Activated CD8-positive, alpha-beta memory T cell treated with anti-CD3 and anti-CD28 coated beads for 48 hours (primary cell): ENCODE data around the gene PEPD.

Experiments used
- DNase-seq, 3 experiments: peaks; one replicate each; pipeline ENCODE4 v3.0.0-alpha.2; 2020; ENCODE audit warnings: low read depth in 2 of 3, low spot score in 2 of 3

Gene PEPD

DNA sequence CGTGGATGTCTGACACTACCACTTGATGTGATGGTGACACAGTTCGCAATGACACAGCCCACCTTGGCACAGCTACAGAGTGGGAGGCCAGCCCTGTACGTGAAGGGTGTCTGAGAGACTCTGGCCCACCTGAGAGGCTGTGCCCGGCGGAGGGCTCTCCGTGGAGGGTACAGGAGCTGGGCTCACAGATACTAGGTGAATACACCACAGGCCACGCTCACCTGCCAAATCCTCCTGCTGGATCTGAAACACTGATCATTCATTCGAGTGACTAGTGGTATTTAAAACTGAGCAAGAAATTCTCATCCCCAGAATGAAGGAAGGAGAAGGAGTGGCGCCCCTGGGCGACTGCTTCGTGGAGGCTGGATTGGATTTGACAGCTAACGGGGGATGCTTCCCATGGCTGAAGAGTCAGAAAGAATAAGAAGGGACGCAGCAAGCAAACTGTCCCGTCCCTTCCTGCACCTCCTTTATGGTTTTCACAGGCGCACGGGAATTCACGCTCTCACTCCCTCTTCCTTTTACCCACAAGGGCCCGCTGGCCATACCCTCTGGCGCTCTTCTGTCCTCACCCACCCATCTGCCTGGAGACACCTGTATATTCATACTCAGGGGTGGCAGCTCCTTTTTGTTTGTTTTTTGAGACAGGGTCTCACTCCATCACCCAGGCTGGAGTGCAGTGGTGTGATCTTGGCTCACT lies 123.1 kb downstream of the PEPD start:
- DNase-seq, result no peak

DNA sequence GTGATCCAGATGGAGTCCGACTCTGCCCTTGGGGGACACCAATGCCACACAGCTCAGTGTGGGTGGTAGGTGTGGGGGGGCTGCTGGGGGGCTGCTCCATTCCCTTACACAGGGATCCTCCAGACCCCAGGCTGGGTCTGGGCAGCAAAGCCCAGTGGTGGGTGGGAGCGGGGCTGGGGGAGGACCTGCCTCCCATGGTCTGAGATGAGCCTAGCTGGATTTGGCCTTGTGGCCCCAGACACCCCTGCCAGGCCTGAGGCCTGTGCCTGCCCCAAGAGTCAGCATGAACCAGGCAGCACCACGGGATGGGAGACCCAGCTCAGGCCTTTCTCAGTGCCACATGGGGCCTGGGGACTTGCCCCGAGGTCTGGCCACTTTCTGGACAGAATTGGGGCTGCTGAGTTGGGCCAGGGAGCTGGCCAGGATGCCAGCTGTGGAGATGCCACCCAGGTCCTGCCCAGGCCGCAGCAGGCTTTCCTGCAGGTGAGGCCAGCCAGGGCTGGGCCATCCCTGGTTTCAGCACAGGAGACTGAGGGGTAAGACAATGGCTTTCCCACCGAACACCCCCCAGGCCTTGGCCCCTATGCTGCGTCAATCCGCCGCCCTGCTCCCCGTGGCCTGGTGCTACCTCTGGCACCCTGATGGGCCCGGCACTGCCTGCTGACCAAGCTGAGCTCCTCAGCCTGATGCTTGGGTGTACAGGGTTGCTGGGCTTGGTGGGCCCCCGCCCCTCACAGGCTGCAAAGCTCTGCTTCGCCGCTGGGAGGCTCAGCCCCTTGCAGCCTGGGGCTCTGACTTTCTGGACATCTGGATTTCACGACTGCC lies 123.8 kb downstream of the PEPD start:
- DNase-seq, result no peak

DNA sequence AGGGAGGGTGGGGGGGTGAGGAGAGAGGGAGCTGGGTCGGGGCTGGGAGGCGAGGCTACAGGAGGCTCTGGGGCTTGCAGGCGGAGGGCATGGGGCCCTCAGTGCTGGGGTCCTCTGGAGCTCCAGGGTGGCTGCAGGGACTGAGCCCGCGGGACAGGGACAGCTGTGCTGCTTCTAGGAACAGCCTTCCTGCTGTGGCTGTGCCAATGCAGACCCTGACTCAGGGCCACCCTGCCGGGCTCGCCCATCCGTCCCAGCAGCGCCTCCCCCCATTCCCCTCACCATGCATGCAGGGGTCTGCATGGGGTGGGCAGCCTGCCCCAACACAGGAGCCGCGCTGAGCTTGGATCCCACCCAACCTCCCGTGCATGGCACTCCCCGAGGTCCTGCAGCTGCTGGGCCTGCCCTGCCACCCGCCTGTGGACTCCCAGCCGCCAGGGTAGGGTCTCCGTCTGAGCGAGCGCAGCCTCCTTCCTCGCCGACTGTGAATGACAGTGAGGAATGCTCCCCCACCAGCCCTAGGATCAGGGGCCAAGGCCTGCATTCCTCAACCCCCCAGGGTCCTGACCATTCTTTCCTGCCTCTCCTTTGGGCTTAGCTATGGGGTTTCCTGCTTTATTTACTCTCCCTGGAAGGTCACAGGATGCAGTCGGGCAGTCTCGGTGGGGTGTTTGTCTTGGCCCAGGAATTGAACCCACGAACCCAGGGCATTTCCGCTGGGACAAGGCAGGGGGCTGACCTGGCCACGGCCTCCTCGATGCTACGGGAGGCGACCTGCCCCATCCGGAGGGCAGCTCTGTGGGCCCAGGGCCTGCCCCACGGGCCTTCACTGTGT lies 124.7 kb downstream of the PEPD start:
- DNase-seq, result no peak

DNA sequence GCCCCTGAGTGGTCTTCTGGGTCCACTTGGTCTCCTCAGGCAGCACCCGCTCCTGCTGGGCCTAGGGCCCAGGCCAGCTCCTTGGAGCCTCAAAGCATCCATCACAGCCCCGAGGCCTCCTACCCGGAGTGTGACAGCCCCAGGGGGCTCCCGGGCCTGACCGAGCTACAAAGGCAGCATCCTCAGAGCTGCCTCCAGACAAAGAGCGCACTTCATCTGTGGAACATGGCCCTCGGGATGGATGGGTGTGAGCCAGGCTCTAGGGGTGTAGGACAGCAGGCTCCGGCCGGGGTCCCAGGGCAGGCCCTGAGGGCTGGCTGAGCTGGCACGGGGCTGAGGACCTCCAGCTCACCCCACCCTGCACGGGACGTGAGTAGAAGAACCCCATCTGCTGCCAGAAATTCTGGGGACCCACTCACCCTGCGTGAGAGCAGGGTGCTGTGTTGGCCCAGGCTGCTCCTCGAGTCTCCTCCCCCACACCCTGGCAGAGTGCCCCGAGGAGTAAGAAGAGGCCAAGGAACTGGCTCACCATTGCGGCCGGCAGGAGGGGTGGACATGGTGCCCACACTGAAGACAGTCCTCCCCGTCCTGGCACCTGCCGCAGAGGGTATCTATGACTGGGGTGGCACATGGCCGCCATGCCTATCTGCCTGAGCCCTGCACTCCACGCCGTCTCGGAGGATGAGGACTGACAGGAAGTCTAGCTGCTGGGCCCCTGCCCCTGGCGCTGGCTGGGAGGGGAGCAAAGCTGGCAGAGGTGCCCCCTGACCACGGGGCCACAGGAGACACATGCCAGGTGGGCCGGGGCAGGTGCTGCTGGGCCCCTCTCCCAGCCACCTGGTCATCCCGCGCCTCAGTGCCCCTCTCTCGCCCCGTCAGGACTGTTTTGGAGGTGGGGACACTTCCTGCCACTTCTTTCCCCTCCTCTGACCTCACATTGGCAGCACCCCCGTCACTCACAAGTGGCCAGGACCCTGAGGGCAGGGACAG lies 125.7 kb downstream of the PEPD start:
- DNase-seq, result no peak

DNA sequence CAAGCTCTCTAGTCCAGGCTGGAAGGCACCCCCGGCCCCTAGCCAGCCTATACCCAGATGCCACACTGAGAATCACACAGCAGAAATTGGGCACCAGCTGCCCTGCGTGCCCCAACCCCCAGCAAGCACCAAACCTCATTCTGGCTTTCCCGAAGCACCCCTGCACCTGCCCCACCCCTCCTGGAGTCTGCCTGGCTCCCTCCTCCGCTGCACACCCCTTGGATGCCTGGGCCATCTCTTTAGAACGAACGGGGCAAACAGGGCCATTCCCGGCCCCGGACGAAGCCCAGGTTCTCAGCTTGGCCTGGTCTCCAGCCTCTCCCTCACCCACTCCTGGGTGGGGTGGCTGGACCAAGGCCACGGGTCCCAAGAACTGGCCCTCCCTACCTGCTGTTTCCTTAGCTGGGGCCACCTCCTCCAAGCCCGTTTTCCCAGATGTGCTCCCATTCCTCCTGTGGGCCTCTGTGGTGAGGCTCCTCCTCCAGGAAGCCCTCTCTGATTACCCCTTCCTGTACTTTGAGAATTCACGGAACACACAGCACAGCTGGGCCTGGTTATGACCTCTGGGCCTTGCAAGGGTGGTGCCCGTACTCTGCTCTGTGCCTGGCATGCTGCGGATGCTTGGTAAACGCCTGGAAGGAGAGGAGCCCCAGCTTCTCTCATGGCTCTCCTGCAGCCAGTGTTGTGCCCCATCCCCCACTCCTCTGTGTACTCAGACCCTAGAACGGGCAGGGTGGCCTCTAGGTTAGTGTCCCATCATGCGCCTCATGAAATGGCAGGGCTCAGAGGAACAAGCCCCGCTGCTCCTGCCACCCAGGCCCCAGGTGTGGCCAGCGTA lies 126.6 kb downstream of the PEPD start:
- DNase-seq, result no peak

DNA sequence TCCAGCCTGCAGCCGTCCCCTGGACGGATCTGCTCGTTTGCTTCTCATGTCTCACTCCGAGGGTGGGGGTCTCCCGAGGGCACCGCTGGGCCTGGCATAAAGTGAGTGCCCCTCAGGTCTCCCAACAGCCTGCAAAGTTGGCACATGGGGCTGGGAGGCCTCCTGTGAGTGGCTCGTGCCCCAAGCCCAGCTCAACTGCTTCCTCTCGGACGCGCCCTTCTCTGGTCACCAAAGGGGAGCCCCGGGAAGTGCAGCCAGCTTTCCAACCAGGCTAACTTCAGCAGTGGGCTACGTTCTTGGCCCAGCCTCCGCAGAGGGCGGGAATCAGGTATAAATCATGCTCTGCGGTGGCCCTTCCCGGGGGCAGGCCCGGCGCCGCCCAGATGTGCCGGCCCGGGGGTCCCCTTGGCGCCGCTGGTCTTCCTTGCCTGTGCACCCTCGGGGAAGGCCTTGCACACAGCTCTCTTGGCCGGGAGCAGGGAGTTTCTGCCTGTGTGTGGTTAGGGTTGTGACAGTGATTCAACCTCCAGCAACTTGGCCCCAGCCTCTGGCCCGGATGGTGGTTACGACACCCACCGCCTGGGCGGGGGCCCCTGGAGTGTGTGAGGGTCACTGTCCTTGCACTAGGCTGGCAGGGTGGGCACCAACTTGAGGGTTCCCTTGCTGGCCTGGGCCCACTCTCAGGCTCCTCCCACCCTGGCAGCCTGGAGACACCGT lies 127.4 kb downstream of the PEPD start:
- DNase-seq, result no peak

DNA sequence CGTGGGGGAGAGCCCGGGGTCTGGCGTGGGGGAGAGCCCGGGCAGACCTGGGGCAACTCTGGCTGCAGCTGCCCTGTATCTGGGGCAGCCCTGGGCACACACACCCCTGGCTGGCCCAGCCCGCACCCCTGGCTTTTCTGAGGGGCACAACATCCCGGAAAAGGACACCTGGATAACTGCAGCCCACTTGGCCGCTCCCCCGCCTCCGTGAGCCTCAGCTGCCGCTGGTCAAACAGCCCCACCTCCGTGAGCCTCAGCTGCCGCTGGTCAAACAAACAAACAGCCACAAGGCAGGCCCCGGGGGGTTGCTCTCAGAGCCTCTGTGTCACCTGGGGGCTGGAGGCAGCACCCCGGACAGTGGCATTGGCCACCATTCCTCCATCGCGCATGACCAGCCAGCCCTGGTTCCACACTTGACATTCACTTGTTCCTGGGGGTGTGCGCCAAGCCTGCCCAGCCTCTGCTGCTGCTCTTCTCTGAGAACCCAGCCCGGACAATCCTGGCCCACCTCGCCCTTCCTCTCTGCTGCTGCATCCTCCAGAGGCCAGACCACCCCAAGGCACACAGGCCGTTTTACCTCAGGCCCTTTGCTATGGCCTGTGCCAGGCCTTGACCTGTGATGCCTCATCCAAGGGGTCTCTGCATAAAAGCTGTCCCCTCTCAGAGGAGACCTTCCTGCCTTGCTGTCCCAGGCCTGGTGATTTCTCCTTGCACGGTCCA lies 128.1 kb downstream of the PEPD start:
- no peak for DNase-seq

DNA sequence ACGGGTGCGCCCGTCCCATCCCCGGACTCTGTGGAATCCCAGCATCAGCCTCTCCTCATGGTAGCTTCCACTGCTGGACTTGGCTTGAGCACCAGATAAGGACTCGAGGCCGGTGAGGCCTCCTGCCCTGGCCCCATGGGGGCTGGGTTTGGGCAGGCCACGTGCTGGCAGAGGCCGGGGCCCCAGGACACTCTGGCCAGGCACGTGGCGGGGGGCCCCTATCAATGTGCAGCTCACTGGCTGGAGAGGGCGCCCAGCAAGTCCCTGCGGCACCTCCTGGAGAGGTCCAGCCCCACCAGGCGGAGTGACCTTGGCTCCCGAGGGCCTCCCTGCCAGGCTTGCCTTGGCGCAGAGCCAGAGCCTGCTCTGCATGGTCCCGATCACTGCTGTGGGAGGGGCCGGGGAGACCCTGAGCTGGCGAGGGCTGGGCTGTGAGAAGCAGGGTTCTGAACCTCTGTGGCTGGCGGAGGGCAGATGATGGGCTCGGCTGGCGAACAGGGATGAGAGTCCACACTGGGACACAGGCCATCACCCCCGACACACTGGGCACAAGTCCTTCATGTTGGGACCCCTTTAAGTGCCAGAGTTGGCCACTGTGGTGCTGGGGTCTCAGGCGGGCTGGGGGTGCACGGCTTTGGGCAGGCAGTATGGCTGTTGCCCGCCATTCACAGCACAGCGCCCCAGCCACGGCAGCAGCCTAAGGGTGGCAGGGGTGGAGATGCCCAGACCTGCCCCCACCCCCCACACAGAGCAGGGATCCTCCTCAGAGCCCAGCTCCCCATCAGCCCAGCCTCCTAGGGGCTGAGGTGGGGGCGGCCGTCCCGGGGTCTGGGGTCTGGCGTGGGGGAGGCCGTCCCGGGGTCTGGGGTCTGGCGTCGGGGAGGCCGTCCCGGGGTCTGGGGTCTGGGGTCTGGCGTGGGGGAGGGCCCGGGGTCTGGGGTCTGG lies 129.0 kb downstream of the PEPD start:
- no peak for DNase-seq

DNA sequence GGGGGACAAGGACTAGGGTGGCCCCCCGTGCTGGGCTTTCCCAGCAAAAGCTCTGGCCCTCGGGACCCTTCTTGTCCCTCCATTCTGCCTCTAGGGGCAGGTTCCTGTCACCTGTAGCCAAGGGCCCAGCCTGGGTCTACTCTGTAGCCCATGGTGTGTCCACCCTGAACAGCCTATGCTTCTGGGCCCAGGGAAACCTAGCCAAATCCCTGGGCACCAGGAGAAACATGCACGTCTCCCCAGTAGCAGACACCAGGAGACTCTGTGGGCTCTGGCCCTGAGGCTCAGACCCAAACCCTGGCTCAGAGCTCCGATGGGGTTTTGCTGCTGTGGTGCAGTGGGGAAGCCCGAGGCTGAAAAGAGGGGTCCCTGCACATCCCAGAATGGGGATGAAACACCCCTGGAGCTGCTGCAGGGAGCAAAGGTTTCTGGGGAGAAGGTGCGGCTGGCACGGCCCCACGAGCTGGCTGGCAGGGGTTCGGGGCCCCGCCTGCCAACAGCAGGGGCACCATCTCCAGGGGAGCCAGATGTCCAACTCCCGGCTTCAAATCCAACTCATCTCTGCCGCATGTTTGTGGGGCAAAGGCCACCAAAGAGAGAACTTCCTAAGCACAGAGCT lies 129.9 kb downstream of the PEPD start:
- DNase-seq, result no peak

DNA sequence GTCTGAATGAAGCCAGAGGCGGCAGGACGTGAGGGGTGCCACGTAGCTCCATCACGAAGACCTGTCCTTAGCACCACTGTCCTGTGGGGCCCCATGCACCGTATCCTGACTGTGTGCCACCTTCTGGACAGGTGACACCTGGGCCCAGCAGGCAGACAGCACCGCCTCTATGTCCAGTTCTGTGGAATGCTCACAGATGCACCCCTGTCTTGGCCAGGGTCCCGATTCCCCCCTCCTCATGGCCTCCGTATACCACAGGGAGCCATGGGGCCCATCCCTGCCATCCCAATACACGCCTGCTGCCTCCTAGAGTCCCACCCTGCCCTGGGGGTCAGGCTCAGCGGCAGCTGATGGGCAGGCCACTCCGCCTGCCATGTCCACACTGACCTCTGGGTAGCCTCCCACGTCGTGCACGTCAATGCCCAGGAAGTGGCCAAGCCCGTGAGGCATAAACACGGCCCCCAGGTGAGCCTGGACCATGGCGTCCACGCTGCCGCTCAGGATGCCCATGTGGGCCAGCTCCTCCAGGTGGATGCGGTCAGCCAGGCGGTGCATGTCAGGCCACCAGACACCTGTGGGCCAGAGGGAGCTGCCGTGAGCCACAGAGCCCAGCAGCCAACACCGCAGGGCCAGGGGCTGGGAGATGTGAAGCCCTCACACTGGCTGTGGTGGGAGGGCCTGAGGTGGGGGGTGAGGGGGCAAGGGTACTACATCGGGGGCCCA lies 130.5 kb downstream of the PEPD start:
- no peak for DNase-seq

DNA sequence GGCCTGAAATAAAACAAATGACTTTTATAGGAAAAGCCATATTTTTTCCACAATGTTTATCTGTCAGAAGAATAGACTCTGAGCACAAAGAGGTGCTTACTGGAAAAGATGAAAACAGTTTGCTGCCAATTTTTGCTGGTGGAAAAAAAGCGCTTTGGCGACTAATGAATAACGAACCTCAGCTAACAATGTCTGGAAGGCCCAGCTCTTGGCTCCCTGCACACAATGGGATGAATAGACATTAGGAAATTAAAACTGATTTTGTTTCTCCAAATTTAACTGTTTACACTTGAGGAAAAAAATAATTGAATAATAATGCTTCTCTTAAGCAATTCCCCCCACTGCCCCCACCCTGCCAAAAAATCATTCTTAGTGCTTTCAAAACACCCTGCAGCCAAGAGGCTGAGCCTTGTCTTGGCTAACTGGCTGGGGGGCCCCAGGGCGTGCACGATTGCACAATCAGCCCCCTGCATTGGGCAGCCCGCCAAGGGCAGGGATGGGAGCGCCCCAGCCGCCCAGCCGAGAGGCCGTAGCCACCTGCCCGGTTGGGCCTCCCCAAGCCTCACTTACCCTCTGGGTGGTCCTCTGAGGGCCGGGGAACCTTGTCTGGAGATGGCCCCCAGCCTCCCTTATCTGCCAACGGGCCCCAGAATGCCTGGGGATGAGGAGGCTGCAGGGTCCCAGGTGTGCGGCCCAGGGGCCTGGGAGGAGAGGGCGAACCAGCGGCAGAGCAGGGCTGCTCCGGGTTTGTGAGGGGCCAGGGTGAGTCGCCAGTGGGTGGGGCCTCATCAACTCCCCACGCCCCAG lies 131.3 kb downstream of the PEPD start:
- no peak for DNase-seq

DNA sequence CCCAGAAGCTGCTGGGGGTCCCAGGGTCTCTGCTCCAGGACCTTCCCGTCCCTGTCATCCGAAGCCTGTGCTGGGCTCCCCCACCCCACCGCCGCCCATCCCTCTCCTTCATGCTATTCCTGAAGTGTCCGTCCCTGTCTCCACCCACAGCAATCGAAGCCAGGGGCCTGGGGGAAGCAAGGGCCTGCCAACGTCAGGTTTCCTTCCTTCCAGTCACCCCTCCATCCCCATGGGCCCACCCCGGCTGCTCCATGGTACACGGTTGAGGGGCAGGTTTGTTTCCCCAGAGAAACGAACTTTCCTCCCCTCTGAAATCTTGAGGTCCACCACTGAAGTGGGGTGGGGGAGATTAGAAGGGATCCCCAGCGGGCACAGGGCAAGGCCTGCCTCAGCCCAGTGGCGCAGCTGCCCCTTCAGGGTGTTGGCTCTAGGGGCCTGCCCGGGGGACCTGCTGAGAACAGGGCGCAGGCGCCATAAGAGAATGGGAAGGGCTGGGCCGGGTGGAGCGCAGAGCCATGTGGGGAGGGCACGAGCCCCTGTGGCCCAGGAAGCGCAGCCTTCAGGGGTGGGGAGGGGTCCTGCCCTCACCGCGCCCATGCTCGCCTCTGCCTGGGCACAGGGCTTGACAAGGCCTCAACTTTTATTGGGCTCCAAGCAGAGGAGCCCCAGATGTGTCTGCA lies 132.0 kb downstream of the PEPD start:
- DNase-seq, result no peak

DNA sequence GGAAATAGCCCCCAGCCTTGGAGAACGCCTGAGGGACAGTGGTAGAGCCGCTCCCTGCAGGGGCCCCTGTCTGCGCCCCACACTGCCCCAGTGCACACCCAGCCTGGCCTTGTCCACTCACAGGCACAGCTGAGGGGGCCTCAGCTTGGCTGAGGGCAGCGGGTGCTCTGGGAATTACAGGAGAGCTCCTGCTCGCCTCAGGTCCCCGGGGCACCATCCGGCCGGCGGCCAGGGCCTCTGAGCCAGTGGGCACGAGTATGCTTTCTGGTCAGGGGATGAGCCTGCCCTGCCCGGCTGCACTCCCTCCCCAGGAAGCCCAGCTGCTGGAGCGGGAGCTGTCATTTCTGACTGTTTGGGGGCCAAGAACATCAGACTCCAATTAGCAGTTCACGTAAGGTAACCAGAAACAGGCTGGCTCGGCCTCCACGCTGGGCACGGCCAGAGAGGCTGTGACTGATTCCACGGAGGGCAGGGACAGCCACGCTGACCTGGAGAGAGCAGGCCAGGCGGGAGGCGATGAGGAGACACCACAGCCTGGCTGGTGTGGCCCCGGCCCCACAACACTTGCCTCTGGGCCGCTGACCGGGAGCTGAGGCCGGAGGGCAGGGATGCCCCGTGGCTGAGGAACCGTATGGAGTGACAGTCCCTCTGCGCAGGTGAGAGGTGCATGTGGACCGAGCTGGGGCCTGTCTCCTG lies 132.7 kb downstream of the PEPD start:
- no peak for DNase-seq

DNA sequence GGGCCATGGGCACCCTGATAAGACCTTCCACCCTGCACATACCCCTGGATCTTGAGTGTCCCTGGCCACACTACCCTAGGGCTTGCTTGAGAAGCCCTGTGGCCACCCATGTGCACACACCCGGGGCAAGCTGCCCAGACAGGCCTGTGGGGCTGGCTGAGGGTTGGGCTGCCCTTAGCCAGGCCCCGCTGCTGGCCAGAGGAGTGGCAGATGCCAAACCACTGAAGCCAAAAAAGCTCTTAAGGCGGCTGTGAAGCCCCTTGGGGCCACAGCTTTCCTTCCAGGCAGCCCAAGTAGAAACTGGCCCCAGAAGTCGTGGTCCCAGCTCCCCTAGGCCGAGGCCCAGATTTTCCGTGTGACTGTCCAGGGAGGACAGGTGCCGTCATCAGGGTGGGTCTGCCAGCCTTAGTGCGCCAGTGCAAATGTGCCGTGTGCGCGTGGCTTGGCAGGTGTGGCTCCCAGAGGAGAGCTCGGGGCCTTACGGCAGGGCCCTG lies 133.3 kb downstream of the PEPD start:
- DNase-seq, result no peak
